ENCODE measurements around the gene PRL. TPM values are rescaled to one million over a fixed set of nuclear protein-coding genes. Genes with fewer than 3 reads are reported as not detected.

Gene PRL
- total RNA-seq, 1 experiment from 2014 or later, result not detected

DNA sequence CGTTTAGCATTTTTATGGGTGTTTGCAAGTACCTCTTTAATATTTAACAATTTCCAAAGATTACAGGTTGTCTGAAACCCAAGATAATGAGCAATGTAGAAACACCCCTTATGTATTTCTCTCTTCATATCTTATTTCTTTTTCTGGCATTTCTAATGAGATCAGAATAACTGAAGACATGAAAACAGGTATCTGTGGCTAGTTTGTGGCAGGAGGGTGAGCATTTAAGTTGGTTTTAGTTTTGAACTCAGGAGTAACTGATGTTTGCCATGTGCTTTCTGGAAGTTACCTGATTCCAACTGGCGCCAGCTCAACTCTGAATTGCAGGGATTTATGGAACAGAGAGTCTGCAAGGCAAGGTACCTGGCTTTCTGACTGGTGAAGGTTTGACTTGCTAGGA lies 35.4 kb upstream of the PRL start:
- DNase-seq, result no peak
- no peak for TF ChIP-seq CTCF (conservative IDR thresholded peaks at IDR 0.05)
- H4K91ac ChIP-seq (ENCODE audit: insufficient read length, low read depth, low read length), result no peak overlapping the region
- Mint-ChIP-seq H3K27ac (peak overlapping the region in 1 of 3 experiments; percentile 25; a peak in 1 of 7 replicates), H3K36me3 (ENCODE audit: insufficient read depth in 1 of 3, low read depth in 3 of 3) (no peaks in the 10 kb centered on the region; a peak in 1 of 7 replicates), H3K27me3 (ENCODE audit: low read depth) (no peaks in the 10 kb centered on the region), H3K4me1 (peaks cover 10% of the 10 kb centered on the region in 2 experiments), H3K9me3 (no peaks in the 10 kb centered on the region), H3K4me3 (no peak overlapping the region)
- H2BK20ac ChIP-seq (ENCODE audit: low read depth, low read length, poor library complexity, severe bottlenecking), result no peak overlapping the region
- H3K79me1 ChIP-seq (ENCODE audit: insufficient read depth, low read depth, low read length, poor library complexity, severe bottlenecking), result no peaks in the 10 kb centered on the region
- H3K23me2 ChIP-seq (ENCODE audit: insufficient read length, low read depth, low read length, poor library complexity, severe bottlenecking), result no peaks in the 10 kb centered on the region
- H3K56ac ChIP-seq (ENCODE audit: insufficient read length, low read depth, low read length), result no peak overlapping the region
- H3K14ac ChIP-seq (ENCODE audit: insufficient read depth, low read length), result no peak overlapping the region
- H3K9ac ChIP-seq (ENCODE audit: extremely low read depth, insufficient read length, low read length), result no peak overlapping the region
- H2AK5ac ChIP-seq (ENCODE audit: insufficient read length, low read length), result no peak overlapping the region
- H3K79me2 ChIP-seq (ENCODE audit: insufficient read depth, low read length), result no peaks in the 10 kb centered on the region
- WGBS (ENCODE audit: extremely low coverage, insufficient read length, low lambda C conversion rate), result no CpG with 5 or more reads among the region's 2 CpGs
- no peak overlapping the region for H2BK12ac ChIP-seq (ENCODE audit: insufficient read length, low read depth, low read length)
- no peak overlapping the region for H4K5ac ChIP-seq (ENCODE audit: insufficient read length, low read depth, low read length)
- H3K4ac ChIP-seq (ENCODE audit: low read depth, low read length), result no peak overlapping the region
- H3K4me1 ChIP-seq (ENCODE audit: insufficient read depth, low read length), result peaks cover 2% of the 10 kb centered on the region; the same call in 1 of the 2 replicates
- no peak overlapping the region for H2BK120ac ChIP-seq (ENCODE audit: low read depth, low read length, poor library complexity, severe bottlenecking)
- no peak overlapping the region for H3K27ac ChIP-seq (ENCODE audit: insufficient read length, low read depth, low read length)
- no peak overlapping the region for H2BK15ac ChIP-seq (ENCODE audit: low read depth, low read length)
- no peak overlapping the region for H3K4me2 ChIP-seq (ENCODE audit: insufficient read depth, insufficient read length, low read length)
- H3T11ph ChIP-seq (ENCODE audit: low read length), result no peak overlapping the region
- no peaks in the 10 kb centered on the region for H3K9me3 ChIP-seq (ENCODE audit: control insufficient read depth, low read depth, low read length)
- no peak overlapping the region for H3K23ac ChIP-seq (ENCODE audit: insufficient read length, low read depth, low read length)
- H2AFZ ChIP-seq (ENCODE audit: low read length), result no peak overlapping the region
- H4K20me1 ChIP-seq (ENCODE audit: control insufficient read depth, insufficient read depth, insufficient read length), result no peaks in the 10 kb centered on the region
- no peak overlapping the region for H4K8ac ChIP-seq (replicated peaks; ENCODE audit: insufficient read length, low read depth, low read length)
- no peak overlapping the region for H2BK5ac ChIP-seq (ENCODE audit: insufficient read length, low read length)
- H3K27me3 ChIP-seq (ENCODE audit: insufficient read depth, low read length), result no peaks in the 10 kb centered on the region
- no peak overlapping the region for H3K18ac ChIP-seq (ENCODE audit: insufficient read length, low read depth, low read length)

Measured in H9 (cell line).